NCI-H2029 treated with DMSO at 0.1 percent for 48 hours (cell line): Measurements from ENCODE around the gene PLCB4.

Experiments used
- DNase-seq: peaks from one replicate; lab custom pipeline; 2025; lab: John Stamatoyannopoulos, UW

PLCB4 gene

GRCh38 chr20:9453201-9453600, 384.3 kb downstream of the PLCB4 start:
- no peak for DNase-seq

GRCh38 chr20:9454791-9455190, 385.9 kb downstream of the PLCB4 start:
- no peak for DNase-seq

GRCh38 chr20:9457136-9457535, 388.2 kb downstream of the PLCB4 start:
- no peak for DNase-seq

- no peak for DNase-seq
These were observed 389.4 kb downstream of the PLCB4 start for GRCh38 chr20:9458138-9458796.

- DNase-seq = no peak
These were observed 391.6 kb downstream of the PLCB4 start for GRCh38 chr20:9460518-9460917.

- DNase-seq = no peak
These were observed 399.1 kb downstream of the PLCB4 start for GRCh38 chr20:9467995-9468394.

- no peak for DNase-seq
These were observed 406.0 kb downstream of the PLCB4 start for GRCh38 chr20:9474835-9475415.

- DNase-seq = no peak
These were observed 406.6 kb downstream of the PLCB4 start for GRCh38 chr20:9475456-9475855.

- DNase-seq = no peak
These were observed 407.3 kb downstream of the PLCB4 start for GRCh38 chr20:9476174-9476573.

- no peak for DNase-seq
These were observed 407.8 kb downstream of the PLCB4 start for GRCh38 chr20:9476637-9477036.

- no peak for DNase-seq
These were observed 409.9 kb downstream of the PLCB4 start for GRCh38 chr20:9478771-9479170.

GRCh38 chr20:9480066-9480465, 411.2 kb downstream of the PLCB4 start:
- no peak for DNase-seq

- no peak for DNase-seq
These were observed 413.3 kb downstream of the PLCB4 start for GRCh38 chr20:9482180-9482579.

GRCh38 chr20:9483131-9483530, 414.2 kb downstream of the PLCB4 start:
- no peak for DNase-seq

GRCh38 chr20:9485614-9486340, 416.9 kb downstream of the PLCB4 start:
- DNase-seq = no peak

- no peak for DNase-seq
These were observed 418.3 kb downstream of the PLCB4 start for GRCh38 chr20:9487231-9487630.

GRCh38 chr20:9488063-9488462, 419.2 kb downstream of the PLCB4 start:
- no peak for DNase-seq

- no peak for DNase-seq
These were observed 421.3 kb downstream of the PLCB4 start for GRCh38 chr20:9490161-9490560.

- DNase-seq = no peak
These were observed 421.7 kb downstream of the PLCB4 start for GRCh38 chr20:9490631-9491030.

- no peak for DNase-seq
These were observed 422.4 kb downstream of the PLCB4 start for GRCh38 chr20:9491324-9491723.

- no peak for DNase-seq
These were observed 423.2 kb downstream of the PLCB4 start for GRCh38 chr20:9492067-9492466.

GRCh38 chr20:9493803-9494202, 424.9 kb downstream of the PLCB4 start:
- no peak for DNase-seq

- DNase-seq = no peak
These were observed 426.8 kb downstream of the PLCB4 start for GRCh38 chr20:9495701-9496100.
